ENCODE data around the gene TOX2.

TOX2 gene

DNA sequence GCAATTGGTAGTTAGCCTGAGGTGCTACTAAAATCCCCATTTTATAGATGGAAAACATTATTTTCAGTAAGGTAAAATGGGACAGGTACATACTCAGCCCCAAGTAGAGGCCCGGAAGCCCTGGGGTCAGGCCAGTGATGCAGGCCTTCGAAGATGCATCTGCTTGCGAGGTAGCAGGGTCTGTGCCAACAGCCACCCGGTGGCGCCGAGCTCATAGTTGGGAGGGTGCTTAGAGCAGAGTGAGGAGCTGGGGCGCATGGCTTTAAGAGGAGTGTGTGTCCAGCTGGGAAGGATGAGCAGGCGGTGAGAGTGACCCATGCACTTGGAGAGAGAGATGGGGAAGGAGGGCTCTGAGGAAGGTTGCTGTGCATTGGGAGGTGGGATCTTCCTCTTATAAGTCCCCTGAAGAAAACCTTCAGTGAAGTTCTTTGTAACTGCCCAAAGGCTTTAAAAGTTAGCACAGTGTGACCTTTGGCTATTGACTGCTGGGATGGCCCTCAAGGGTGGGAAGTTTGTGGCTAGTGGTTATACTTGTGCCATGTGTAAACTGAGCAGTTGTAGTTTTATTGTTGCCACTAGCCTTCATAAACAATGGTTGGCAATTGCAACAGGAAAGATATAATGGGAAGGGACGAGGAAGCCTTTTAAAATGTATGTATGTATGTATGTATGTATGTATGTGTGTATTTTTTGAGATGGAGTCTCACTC lies 71.1 kb downstream of the TOX2 start:
- TF ChIP-seq, protein P1, sequence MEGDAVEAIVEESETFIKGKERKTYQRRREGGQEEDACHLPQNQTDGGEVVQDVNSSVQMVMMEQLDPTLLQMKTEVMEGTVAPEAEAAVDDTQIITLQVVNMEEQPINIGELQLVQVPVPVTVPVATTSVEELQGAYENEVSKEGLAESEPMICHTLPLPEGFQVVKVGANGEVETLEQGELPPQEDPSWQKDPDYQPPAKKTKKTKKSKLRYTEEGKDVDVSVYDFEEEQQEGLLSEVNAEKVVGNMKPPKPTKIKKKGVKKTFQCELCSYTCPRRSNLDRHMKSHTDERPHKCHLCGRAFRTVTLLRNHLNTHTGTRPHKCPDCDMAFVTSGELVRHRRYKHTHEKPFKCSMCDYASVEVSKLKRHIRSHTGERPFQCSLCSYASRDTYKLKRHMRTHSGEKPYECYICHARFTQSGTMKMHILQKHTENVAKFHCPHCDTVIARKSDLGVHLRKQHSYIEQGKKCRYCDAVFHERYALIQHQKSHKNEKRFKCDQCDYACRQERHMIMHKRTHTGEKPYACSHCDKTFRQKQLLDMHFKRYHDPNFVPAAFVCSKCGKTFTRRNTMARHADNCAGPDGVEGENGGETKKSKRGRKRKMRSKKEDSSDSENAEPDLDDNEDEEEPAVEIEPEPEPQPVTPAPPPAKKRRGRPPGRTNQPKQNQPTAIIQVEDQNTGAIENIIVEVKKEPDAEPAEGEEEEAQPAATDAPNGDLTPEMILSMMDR (IDR thresholded peaks at IDR 0.05; ENCODE audit: low read depth, low read length, missing control alignments), result no peak
- H3K27ac ChIP-seq, result no peak overlapping the region
- in situ Hi-C loops (cut with HindIII; ENCODE audit: low pct_ligation_motif_present, low sequenced_read_pairs), result no loop called here
- no peak overlapping the region for H3K4me3 ChIP-seq (ENCODE audit: low read depth, low read length)
- DNase-seq, result no peak
- H3K36me3 ChIP-seq (replicated peaks), result no peaks in the 10 kb centered on the region
- no peaks in the 10 kb centered on the region for H3K27me3 ChIP-seq (replicated peaks)

DNA sequence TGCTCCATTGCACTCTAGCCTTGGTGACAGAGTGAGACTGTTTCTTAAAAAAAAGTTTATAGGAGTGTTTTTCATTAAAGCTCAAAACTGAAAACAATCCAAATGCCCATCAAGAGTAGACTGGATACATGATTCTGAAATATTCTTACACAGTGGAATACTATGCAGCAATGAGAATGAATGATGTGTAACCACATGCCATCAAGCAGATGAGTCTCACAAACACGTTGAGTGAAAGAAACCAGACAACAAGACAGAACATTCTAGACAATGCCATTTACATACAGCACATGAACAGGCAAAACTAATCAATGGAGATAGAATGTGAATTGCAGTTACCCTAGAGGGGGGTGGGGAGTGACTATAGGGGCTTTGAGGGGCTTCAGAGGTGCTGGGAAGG lies 72.4 kb downstream of the TOX2 start:
- Histone ChIP-seq H3K27me3 (replicated peaks) (no peaks in the 10 kb centered on the region), H3K27ac (no peak overlapping the region), H3K4me3 (ENCODE audit: low read depth, low read length) (no peak overlapping the region), H3K36me3 (replicated peaks) (no peaks in the 10 kb centered on the region)
- TF ChIP-seq, protein P1 (IDR thresholded peaks at IDR 0.05; ENCODE audit: low read depth, low read length, missing control alignments), result no peak
- in situ Hi-C loops (cut with HindIII; ENCODE audit: low pct_ligation_motif_present, low sequenced_read_pairs), result no loop called here
- no peak for DNase-seq

DNA sequence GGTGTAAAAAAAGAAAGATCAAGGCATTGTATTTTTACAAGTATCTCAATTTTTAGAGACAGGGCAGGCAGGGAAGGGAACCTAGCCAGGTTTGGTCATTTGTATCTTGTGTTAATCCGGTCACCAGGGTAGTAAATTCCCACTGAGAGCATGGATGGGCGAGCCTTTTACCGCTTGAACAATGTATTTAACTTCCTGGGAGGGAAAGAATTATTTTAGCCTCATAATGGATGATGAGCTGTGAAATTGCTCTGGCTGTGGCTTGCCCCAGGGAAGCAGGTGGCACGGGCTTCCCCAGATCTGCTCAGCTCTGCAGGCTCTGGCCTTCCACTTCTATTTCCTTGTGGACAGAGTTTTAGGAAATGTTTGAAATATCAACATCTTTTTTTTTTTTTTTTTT lies 72.9 kb downstream of the TOX2 start:
- no peaks in the 10 kb centered on the region for H3K27me3 ChIP-seq (replicated peaks)
- H3K4me3 ChIP-seq (ENCODE audit: low read depth, low read length), result no peak overlapping the region
- H3K27ac ChIP-seq, result no peak overlapping the region
- TF ChIP-seq, protein P1 (IDR thresholded peaks at IDR 0.05; ENCODE audit: low read depth, low read length, missing control alignments), result no peak
- H3K36me3 ChIP-seq (replicated peaks), result no peaks in the 10 kb centered on the region
- DNase-seq, result no peak
- in situ Hi-C loops (cut with HindIII; ENCODE audit: low pct_ligation_motif_present, low sequenced_read_pairs), result no loop called here

DNA sequence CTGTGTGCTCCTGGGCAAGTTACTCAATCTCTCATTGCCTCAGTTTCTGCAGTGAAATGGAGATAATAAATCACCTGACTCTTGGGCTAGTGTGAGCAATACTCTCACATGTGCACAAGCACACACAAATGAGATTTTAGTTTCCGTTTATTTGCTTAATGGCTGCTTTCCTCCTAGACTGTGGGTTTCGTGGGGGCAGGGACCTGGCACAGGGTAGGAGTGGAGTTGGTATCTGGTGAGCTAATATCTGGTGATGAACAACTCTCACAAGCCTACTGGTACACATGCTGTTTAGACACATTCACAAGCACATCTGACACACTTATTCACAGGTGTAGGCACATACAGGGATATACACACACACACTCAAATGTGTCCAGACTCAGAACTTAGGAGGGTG lies 73.8 kb downstream of the TOX2 start:
- TF ChIP-seq, protein P1 (IDR thresholded peaks at IDR 0.05; ENCODE audit: low read depth, low read length, missing control alignments), result no peak
- no peak overlapping the region for H3K27ac ChIP-seq
- H3K4me3 ChIP-seq (ENCODE audit: low read depth, low read length), result no peak overlapping the region
- in situ Hi-C loops (cut with HindIII; ENCODE audit: low pct_ligation_motif_present, low sequenced_read_pairs), result no loop called here
- no peaks in the 10 kb centered on the region for H3K36me3 ChIP-seq (replicated peaks)
- DNase-seq, result no peak
- no peaks in the 10 kb centered on the region for H3K27me3 ChIP-seq (replicated peaks)

DNA sequence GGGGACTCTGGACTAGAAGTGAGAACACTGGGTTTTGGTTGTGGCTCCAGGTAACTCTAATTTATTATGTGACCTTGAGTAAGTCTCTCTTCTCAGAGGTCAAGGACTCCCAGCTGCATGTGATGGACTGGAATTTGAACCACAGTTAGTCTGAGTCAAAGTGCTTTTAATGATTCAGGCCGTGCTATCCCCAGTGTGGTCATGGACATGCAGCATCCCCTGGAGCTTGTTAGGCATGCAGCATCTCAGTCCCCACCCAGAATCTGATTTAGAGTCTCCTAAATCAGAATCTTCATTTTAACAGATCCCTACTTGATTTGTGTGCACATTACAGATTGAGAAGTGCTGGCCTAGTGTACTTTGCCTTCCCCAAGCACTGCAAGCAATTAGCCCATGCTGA lies 74.2 kb downstream of the TOX2 start:
- H3K36me3 ChIP-seq (replicated peaks), result no peaks in the 10 kb centered on the region
- H3K4me3 ChIP-seq (ENCODE audit: low read depth, low read length), result no peak overlapping the region
- DNase-seq, result peak; percentile 13
- TF ChIP-seq, protein P1 (IDR thresholded peaks at IDR 0.05; ENCODE audit: low read depth, low read length, missing control alignments), result peak; percentile 43
- no peaks in the 10 kb centered on the region for H3K27me3 ChIP-seq (replicated peaks)
- H3K27ac ChIP-seq, result no peak overlapping the region
- in situ Hi-C loops (cut with HindIII; ENCODE audit: low pct_ligation_motif_present, low sequenced_read_pairs), result no loop called here

DNA sequence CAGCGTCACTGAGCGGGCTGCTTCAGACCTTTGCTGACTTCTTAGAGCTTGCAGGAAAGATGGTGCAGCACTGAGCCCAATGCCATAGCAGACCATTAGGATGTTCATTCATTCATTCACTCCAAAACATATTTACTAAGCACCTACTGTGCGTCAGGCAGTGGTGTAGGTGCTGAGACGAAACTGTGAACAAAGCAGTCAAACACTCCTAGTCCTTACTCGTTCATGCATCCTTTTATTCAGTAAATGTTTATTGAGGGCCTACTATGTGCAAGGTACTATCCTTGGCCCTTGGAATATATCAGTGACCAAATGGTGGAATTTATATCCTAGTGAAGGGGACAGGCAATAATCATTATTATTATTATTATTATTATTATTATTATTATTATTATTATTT lies 76.6 kb downstream of the TOX2 start:
- H3K27me3 ChIP-seq (replicated peaks), result no peaks in the 10 kb centered on the region
- TF ChIP-seq, protein P1 (IDR thresholded peaks at IDR 0.05; ENCODE audit: low read depth, low read length, missing control alignments), result no peak
- H3K4me3 ChIP-seq (ENCODE audit: low read depth, low read length), result no peak overlapping the region
- no peak for DNase-seq
- H3K27ac ChIP-seq, result no peak overlapping the region
- H3K36me3 ChIP-seq (replicated peaks), result no peaks in the 10 kb centered on the region
- in situ Hi-C loops (cut with HindIII; ENCODE audit: low pct_ligation_motif_present, low sequenced_read_pairs), result no loop called here
